Lung microvascular endothelial cell (primary cell): ENCODE results near the gene STUB1. TPM values are rescaled to one million over a fixed set of nuclear protein-coding genes. Genes with fewer than 3 reads are reported as not detected.

Experiments
- DNase-seq, 2 donors: peaks; one replicate each; pipeline versions ENCODE4 v3.0.0 to v3.0.0-alpha.2; 2010; ENCODE audit warnings: low read depth in 2 of 2
- total RNA-seq: library from RNA; depleted of rRNA; stranded (reverse); fragments of >200 nt; gene quantifications from 2 replicates; pipeline ENCODE4 v1.2.1, GENCODE V29; 2014

Gene STUB1
- total RNA-seq, 1 donor from 2014 or later: 113 TPM

DNA sequence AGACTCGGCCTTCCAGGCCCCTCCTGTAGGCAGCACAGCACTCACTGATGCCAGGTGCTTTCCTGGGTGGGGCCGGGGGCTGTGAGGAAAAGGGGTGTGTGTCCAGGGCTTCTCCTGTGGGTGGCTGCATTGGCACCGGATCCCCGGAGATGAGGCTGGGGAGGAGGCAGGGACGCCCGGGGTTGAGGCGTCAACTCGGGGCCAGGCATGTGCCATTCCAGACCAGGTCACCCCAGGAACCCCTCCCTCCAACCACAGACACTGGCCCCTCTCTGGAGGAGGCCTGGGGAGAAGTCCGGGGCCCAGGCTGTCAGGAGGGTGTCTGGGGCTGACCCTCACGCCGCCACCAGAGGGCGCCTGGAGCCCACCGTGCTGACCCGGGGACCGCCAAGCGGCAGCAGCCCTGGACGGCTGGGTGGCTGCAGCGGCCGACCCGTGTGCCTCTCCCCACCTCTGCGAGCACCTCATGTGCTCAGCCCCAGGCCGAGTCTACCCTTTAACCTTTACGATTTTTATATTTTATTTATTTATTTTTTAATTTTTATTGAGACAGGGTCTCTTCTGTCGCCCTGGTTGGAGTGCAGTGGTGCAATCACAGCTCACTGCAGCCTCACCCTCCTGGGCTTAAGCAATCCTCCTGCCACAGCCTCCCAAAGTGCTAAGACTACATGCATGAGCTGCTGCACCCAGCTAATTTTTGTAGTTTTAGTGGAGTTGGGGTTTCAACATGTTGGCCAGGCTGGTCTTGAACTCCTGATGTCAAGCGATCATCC is 31.5 kb downstream of the STUB1 start:
- peak; percentile 67 to 81 for DNase-seq

DNA sequence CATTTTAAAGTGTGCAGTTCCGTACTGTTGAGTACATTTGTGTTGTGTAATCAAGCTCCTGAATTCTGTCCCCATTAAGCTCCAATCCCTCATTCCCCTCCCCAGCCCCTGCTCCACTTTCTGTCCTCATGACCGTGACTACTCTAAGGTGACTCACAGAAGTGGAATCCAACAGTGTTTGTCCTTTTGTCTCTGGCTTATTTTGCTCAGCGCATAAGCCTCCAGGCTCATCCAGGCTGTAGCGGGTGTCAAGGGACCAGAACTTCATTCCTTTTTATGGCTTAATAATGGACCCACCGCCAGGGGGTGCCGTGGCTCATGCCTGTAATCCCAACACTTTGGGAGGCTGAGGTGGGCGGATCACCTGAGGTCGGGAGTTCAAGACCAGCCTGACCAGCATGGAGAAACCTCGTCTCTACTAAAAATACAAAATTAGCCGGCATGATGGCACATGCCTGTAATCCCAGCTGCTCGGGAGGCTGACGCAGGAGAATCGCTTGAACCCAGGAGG is 32.6 kb downstream of the STUB1 start:
- peak; percentile 66 to 67 for DNase-seq

DNA sequence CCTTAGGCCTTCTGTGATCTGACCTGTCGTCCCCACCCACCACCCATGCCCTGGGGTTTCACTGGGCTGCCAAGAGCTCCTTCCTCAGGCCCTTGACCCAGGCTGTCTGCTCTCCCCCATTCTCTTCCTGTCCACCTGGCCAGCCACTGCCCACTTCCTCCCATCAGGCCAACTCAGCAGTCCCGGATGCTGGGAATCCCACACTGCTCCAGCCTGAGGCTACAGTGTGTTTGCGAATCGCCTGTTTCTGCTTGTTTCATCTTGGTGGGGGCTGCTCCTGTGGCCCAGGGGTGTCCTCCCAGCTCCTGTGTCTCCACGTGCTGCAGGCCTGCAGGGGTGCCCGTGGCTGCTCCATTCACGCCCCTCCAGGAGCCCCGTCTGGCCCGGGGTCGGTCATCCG is 33.9 kb downstream of the STUB1 start:
- peak; percentile 30 to 32 for DNase-seq

DNA sequence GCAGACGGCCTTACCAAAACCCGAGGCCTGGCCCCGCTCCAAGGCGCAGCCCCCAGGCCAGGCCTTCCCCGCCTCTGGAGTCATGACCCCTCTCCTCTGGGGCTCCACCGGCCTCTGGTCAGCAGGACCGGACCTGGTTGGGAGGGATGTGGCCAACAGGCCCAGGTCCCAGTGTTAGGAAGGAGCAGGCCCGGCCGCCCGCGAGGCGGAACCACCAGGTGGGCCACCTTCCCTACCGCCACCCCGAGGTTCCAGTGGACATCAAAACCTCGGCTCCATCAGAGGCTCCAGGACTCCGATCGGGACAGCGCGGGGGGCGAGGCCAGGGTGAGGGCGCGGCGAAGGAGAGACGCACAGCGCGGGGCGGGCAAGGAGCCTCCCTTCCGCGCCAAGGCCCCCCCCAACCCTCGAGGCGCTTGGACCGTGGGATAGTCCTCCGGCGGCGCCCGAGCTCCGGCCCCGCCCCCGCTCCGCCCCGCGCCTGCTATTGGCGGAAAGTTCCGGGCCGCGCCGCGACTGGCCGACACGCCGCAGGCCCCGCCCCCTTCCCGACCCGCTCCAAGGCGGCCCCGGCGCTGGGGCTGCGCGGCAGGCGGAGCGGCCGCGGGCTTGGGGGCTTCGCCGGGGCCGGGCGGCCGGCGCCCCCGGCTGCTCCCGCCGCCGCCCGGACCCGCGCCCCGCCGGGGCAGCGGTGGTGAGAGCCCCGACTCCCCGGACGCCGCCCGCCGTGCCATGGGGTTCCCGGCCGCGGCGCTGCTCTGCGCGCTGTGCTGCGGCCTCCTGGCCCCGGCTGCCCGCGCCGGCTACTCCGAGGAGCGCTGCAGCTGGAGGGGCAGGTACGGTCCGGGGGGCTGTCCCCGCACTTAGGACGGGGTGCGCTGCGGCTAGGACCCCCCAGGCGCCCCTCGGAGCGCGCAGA is 34.6 kb downstream of the STUB1 start, which contains the start of gene METRN:
Gene METRN (plus strand): TSS at position 561 of the 919 bp plus-strand sequence. CDS start 172 bp downstream, at position 733.
- peak; percentile 86 to 89 for DNase-seq

DNA sequence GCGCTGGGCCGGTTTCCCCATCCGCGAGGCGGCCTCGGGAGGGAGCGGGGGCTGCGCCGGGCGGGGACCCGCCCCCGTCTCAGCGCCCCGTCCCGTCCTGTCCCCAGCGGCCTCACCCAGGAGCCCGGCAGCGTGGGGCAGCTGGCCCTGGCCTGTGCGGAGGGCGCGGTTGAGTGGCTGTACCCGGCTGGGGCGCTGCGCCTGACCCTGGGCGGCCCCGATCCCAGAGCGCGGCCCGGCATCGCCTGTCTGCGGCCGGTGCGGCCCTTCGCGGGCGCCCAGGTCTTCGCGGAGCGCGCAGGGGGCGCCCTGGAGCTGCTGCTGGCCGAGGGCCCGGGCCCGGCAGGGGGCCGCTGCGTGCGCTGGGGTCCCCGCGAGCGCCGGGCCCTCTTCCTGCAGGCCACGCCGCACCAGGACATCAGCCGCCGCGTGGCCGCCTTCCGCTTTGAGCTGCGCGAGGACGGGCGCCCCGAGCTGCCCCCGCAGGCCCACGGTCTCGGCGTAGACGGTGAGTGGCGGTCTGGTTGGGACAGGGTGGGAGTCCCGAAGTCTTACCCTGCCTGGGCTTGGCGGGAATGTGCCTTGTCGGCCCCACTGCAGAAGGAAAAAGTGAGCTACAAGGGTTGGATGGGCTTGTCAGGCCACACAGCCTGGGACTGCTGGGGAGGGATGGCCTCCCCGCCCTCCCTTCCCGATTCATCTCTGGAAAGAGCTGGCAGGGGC is 35.4 kb downstream of the STUB1 start:
- peak; percentile 34 to 42 for DNase-seq

DNA sequence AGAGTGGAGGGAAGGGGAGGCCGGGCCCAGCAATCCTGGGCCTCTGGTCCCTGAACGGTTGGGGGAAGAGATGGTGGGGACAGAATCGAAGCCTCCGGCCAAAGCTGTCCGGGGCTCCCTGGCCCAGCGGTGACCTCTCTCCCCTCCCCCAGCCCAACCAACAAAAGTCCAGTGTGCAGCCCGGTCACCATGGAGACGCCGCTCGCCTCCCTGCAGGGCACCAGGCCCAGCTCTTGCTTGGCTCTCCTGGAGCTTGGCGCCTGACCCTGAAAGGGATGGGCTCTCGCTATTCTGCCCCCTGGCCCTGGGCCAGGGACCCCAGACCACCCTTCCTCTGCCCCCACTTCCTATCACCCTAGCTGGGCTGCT is 36.0 kb downstream of the STUB1 start:
- peak in 1 of 2 donors; percentile 37 for DNase-seq

DNA sequence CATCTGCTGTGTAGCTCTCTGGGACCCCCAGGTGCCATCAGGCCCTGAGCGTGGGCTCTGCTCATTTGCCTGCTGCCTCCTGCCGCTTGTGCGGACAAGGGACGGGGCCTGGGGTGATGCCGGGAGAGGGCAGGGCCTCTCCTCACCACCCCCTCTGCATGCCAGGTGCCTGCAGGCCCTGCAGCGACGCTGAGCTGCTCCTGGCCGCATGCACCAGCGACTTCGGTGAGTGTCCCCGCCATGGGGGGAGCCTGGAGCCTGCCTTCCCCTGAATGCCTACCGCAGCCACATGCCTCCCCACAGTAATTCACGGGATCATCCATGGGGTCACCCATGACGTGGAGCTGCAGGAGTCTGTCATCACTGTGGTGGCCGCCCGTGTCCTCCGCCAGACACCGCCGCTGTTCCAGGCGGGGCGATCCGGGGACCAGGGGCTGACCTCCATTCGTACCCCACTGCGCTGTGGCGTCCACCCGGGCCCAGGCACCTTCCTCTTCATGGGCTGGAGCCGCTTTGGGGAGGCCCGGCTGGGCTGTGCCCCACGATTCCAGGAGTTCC is 36.6 kb downstream of the STUB1 start:
- no peak for DNase-seq

DNA sequence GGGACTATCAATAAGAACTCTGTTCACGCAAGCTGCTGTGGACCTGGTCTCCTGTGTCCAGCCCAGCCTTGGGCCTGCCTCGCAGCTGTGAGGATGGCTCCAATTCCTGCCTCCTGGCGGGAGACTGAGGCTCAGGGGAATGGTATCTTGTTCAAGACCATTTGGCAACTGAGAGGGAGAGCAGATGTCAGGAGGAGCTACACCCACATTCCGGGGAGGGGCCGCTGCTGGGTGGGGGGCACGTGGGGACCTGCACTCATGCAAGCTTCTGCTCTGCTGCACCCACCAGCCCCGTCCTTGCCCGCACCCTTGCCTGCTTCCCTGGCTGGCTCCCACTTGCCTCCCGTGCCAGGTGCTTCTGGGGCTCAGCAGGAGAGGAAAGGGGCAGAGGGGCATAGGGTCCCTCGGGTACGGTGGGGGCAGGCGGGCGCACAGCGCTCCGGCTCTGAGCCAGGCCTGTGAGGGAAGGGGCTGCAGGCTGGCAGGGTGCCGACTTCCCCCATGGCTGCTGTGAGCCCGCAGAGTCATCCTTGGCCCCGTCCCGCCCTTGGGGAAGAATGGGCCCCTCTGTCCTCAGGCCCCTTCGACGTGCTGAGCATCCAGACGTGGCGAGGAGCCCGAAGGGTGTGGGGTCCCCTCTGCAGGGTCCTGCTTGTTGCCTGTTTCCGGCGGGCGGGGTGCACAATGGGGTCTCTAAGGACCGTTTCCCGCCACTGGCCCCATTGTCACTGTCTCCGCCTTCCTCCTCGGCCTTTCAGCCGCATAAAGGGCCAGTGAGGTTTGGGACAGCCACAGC is 37.4 kb downstream of the STUB1 start:
- DNase-seq: no peak

DNA sequence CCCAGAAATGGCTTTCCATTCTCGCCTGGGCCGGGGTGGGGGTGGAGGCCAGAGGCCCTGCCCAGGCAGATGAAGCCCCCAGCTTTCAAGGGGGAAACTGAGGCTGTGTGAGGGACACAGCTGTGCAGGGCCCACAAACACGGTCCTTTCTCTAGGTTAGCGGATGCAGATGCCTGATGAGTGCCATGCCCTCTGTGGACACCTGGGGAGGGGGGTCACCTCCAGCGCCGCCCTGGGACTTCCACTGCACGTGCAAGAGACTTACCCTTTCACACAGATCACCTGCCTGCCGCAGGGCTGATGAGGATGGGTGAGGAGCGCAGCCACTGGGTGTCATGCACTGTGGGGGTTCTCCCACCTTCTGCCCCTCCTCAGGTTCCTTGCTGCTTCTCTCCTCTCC is 38.2 kb downstream of the STUB1 start:
- no peak for DNase-seq

DNA sequence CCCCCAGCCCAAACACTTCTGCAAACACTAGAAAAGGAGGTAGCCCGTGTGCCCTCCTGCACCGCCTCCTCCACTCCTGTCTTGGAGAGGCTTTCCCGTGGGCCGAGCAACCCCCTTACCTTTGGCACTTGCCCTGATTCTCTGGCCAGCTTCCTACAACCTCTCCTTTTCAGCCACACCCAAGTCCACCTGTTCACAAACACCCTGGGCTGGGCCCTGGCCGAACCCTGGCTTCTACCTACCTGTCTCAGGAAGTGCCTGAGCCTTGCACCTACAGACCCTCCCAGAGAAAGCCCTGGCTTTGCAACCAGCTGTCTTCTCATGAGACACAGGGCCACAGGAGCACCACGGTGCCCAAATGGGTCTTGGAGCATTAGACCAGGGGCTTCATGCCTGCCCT is 38.7 kb downstream of the STUB1 start:
- no peak for DNase-seq

DNA sequence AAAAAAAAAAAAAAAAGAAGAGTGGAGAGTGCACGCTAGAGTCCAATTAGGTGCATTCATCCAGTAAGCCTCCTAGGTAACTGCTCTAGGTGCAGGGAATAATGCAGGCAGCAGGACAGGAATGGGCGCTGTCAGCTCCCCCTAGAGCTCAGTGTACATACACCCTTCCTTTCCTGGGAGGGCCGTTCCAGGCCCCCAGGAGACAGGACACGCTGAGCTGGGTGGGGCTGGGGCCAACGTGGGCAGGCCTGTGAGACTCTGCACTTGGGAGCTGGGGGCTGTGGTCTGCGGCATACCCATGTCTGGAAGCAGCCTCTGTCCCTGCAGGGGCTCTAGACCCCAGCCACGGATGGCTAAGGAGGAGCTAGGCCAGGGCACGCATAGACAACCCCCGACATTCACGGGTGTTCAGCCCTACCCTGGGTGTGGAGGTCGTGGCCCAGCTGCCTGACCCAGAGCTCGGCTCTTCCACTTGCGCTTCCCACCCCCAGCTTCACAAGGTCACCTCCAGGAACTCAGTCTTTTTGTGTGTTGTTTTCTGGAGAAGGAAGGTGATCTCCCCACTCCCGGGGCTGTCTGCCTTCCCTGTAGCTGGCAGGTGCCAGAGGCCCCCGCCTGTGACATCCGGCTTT is 39.7 kb downstream of the STUB1 start:
- no peak for DNase-seq

DNA sequence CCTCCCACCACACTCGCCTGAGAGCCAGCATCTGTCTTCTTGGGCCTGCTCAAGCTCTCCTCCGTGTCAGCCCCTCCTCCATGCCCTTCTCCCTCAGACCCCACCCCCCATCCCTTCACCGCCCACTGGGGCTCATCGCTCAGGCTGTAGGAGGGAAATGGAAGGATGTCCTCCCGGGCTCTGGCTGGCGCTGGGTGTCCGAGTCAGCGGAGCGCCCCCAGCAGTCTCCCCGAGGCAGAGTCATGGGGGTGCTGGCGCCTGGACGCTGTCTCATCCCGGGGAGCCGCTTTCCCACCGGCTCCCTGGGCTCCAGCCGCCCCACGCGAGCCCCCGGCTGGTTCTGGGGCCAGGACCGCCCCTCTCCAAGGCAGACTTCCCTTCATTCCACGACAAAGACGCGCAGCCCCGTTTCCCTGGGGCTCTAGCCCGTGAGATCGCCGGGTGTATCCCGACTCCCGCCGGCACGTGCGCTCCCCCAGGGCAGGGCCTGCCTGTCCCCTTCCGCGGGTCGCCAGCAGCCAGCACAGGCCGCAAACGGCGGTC is 40.3 kb downstream of the STUB1 start:
- peak in 1 of 2 donors; percentile 45 for DNase-seq

DNA sequence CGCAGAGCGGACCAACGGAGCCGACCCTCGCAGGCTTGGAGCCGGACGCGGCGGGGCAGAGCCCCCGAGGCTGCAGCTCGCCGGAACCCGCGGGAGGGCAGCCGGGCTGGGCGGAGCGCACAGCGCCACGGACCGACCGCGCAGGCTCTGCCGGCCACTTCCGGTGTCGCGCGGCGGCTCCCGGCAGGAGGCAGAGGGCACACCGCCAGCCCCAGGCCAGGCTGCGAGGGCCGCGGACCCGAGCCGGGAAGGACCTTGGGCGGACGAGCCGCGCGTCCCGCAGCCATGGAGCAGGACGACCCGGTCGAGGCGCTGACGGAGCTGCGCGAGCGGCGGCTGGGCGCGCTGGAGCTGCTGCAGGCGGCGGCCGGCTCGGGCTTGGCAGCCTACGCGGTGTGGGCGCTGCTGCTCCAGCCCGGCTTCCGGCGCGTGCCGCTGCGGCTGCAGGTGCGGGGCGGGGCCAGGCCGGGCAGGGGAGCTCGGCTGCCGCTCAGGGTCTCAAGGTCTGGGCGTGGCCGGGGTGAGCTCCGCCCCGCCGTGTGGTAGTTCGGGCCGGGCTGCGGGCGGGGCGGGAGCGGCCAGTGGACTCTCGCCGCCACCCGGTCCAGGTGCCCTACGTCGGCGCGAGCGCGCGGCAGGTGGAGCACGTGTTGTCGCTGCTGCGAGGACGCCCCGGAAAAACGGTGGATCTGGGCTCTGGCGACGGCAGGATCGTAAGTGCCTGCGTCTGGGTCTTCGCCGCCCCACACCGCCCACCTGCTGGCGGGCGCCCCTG is 41.0 kb downstream of the STUB1 start, which contains the start of gene ANTKMT:
Gene ANTKMT (plus strand): TSS at position 157 of the 775 bp plus-strand sequence. CDS start 129 bp downstream, at position 286.
- DNase-seq: peak; percentile 70 to 73

DNA sequence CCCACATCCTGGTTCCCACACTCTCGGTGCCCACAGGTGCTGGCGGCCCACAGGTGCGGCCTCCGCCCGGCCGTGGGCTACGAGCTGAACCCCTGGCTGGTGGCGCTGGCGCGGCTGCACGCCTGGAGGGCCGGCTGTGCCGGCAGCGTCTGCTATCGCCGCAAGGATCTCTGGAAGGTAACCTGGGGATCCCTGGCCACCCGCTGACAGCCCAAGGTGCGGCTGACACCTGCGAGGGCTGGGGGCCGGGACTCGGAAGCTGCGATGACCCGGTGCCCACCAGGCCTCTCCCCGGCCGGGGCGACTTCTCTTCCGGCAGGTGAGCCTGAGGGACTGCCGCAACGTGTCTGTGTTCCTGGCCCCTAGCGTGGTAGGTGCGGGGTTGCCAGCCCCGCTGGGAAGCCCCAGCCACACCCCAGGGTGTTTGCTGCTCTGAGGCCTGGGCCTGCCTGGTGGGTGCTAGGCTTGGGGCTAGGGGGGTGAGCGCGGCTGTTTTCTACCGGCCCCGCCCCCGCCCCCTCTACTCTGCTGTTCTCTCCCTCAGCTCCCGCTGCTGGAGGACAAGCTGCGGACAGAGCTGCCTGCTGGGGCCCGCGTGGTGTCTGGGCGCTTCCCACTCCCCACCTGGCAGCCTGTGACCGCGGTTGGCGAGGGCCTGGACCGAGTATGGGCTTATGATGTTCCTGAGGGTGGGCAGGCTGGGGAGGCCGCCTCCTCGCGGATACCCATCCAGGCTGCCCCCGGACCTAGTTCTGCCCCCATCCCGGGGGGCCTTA is 41.7 kb downstream of the STUB1 start:
- DNase-seq: no peak

DNA sequence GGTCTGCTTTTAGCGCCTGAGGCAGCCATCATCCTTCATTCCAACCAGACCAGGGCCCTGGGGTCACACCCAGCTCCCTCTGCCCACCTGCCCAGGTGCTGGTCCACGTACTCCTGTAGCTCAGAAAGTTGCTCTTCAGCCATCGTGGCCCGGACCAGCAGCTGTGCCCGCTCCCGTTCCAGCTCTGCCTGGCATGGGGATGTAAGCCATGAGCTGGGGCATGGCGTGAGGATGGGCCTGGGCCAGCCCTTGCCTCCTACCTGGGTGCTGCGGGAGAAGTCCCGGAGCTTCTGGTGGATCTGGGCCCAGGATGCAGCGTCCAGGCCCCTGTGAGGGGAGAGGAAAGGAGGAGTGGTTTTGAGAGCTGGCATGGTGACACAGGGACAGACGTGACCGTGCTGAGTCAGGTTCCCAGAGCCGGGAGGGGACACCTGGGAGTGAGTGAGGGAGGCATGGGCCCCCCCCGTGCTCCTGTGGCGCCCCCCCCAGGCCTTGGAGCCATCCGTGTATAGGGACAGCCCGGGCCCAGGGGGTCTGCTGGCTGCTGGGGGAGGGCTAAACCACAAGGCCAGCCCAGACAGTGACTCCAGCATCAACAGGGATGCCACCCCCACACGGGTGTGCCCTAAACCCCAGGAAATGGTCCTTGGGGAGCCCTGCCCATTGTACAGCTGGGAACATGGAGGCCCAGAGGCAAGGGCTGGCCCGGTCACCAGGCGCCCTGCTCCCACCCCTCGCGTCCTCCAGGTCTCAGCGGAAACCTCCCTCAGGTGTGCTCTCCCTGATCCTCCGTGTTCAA is 42.8 kb downstream of the STUB1 start:
- DNase-seq: no peak

DNA sequence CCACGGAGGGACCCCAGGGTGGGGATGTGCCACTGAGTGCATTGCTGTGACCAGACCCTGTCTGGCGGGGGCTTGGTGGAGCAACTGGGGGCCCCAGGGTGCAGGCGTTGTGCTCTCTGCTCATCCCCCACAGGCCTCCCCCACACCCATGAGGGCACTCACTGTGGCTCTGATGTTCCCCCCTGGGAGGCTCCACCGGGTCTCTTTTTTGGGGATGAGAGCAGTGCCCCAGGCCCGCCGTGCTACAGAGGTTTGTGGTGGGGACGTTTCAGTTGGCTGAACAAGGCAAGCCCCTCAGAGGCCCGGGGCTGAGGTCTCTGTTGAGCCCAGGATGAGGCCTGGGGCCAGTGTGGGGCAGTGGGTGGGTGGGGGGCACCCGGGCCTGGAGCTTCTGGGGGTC is 43.5 kb downstream of the STUB1 start:
- DNase-seq: no peak
